HuH-7 (cell line): ENCODE measurements around the gene EXOSC2.

Source experiments
- DNase-seq: peaks from one replicate; pipeline ENCODE4 v3.0.0; 2011; ENCODE audit warnings: low spot score

Gene EXOSC2

GRCh38 chr9:130693426-130694191, at the start of gene EXOSC2:
EXOSC2 (plus strand) TSS chr9:130693780; CDS start chr9:130693792, 12 bp downstream.
- peak; percentile 95 for DNase-seq

GRCh38 chr9:130651221-130651620, 42.4 kb upstream of the EXOSC2 start:
- no peak for DNase-seq

- no peak for DNase-seq
Observed at GRCh38 chr9:130651752-130652151, 41.8 kb upstream of the EXOSC2 start.

- DNase-seq, result no peak
Observed at GRCh38 chr9:130654879-130655278, 38.7 kb upstream of the EXOSC2 start.

GRCh38 chr9:130658893-130659698, 34.5 kb upstream of the EXOSC2 start:
- DNase-seq, result no peak

- no peak for DNase-seq
Observed at GRCh38 chr9:130659699-130660248, 33.8 kb upstream of the EXOSC2 start.

- DNase-seq, result no peak
Observed at GRCh38 chr9:130660326-130660682, 33.3 kb upstream of the EXOSC2 start.

- peak; percentile 69 for DNase-seq
Observed at GRCh38 chr9:130660683-130661450, 32.7 kb upstream of the EXOSC2 start.

- DNase-seq, result no peak
Observed at GRCh38 chr9:130661451-130662098, 32.0 kb upstream of the EXOSC2 start.

GRCh38 chr9:130662099-130662969, 31.2 kb upstream of the EXOSC2 start:
- peak; percentile 50 for DNase-seq

GRCh38 chr9:130662970-130663257, 30.7 kb upstream of the EXOSC2 start:
- DNase-seq, result no peak

- DNase-seq, result peak; percentile 65
Observed at GRCh38 chr9:130663258-130663976, 30.2 kb upstream of the EXOSC2 start.

GRCh38 chr9:130663977-130664250, 29.7 kb upstream of the EXOSC2 start:
- peak; percentile 45 for DNase-seq

GRCh38 chr9:130664251-130665028, 29.1 kb upstream of the EXOSC2 start, which contains the start of gene PRDM12:
PRDM12 (plus strand) TSS chr9:130664594; CDS start chr9:130664654, 60 bp downstream.
- DNase-seq, result peak; percentile 17

GRCh38 chr9:130665029-130665430, 28.6 kb upstream of the EXOSC2 start:
- DNase-seq, result no peak

GRCh38 chr9:130665431-130666392, 27.9 kb upstream of the EXOSC2 start:
- no peak for DNase-seq

- no peak for DNase-seq
Observed at GRCh38 chr9:130666393-130667119, 27.0 kb upstream of the EXOSC2 start.

GRCh38 chr9:130667120-130667435, 26.5 kb upstream of the EXOSC2 start:
- DNase-seq, result no peak
